Measurements from ENCODE around the gene TACC3.

DNA sequence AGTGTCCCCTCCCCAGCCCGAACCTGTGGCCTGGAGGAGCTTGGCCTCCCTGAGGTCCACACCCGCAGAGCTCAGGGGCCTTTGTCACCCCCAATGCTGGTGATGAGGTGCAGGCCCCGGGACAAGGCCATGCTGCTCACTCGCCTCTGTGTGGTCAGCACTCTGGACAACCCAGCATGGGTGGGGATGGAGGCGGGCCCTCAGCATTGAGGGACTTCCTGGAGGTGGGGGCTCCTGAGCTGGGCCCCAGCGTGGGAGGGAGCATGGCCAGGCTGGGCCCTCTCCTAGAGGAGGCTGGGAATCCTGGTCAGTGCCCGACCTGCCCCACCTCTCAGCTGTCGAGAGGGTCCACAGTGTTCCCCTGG is 30.6 kb downstream of the TACC3 start:
- TF ChIP-seq, protein P1, sequence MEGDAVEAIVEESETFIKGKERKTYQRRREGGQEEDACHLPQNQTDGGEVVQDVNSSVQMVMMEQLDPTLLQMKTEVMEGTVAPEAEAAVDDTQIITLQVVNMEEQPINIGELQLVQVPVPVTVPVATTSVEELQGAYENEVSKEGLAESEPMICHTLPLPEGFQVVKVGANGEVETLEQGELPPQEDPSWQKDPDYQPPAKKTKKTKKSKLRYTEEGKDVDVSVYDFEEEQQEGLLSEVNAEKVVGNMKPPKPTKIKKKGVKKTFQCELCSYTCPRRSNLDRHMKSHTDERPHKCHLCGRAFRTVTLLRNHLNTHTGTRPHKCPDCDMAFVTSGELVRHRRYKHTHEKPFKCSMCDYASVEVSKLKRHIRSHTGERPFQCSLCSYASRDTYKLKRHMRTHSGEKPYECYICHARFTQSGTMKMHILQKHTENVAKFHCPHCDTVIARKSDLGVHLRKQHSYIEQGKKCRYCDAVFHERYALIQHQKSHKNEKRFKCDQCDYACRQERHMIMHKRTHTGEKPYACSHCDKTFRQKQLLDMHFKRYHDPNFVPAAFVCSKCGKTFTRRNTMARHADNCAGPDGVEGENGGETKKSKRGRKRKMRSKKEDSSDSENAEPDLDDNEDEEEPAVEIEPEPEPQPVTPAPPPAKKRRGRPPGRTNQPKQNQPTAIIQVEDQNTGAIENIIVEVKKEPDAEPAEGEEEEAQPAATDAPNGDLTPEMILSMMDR (conservative IDR thresholded peaks at IDR 0.05; ENCODE audit: low read depth, low read length), result no peak
- TF ChIP-seq EZH2 (IDR thresholded peaks at IDR 0.05; ENCODE audit: low read length, unreplicated experiment) (no peak), EZH2phosphoT487 (IDR thresholded peaks at IDR 0.05; ENCODE audit: borderline replicate concordance, low read length) (no peak)

Measured in PC-3 (cell line).